ENCODE measurements around the gene JARID2. TPM values are rescaled to one million over a fixed set of nuclear protein-coding genes. Genes with fewer than 3 reads are reported as not detected.

The JARID2 gene
- total RNA-seq, 4 donors from 2014 or later: 10.8 to 31.6 (median 14.3) TPM

DNA sequence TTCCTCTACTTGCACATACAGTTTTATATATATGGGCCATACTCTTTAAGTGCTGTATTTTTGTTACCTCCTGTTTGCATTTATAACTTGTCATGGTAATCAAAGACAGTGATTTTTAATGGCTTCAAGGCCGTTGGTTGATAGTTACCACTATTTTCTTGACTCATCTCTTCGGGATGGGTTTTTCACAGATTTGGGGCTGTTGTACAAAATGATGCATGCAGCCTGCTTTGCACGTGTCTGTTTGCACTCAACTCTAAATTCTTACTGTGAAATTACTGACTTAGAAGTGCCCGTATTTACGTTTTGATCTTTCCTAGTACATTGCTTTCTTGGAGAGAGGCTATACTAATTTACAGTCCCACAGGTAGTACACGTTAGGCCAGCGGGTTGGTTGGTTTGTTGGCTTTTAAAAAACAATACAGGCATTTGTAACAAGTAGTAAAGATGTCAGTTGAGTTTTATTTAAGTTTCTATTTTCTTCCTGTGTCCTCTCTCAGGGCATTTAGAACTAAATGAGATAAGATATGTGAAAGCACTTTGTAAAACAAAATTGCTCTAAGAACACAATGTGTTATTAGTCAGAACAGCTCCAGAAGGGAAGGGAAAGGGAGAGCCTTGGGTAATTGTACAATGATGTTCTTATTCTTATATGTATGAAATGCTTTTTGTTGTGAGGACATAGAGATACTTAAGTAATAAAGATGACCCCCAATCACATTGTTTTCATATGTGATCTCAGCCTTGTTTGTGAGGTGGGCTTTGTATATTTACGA lies 11.7 kb downstream of the JARID2 start:
- no peak for ATAC-seq (ENCODE audit: low FRiP score)
- TF ChIP-seq, protein P1, sequence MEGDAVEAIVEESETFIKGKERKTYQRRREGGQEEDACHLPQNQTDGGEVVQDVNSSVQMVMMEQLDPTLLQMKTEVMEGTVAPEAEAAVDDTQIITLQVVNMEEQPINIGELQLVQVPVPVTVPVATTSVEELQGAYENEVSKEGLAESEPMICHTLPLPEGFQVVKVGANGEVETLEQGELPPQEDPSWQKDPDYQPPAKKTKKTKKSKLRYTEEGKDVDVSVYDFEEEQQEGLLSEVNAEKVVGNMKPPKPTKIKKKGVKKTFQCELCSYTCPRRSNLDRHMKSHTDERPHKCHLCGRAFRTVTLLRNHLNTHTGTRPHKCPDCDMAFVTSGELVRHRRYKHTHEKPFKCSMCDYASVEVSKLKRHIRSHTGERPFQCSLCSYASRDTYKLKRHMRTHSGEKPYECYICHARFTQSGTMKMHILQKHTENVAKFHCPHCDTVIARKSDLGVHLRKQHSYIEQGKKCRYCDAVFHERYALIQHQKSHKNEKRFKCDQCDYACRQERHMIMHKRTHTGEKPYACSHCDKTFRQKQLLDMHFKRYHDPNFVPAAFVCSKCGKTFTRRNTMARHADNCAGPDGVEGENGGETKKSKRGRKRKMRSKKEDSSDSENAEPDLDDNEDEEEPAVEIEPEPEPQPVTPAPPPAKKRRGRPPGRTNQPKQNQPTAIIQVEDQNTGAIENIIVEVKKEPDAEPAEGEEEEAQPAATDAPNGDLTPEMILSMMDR (IDR thresholded peaks at IDR 0.05): no peak
- DNase-seq (ENCODE audit: low spot score): no peak

DNA sequence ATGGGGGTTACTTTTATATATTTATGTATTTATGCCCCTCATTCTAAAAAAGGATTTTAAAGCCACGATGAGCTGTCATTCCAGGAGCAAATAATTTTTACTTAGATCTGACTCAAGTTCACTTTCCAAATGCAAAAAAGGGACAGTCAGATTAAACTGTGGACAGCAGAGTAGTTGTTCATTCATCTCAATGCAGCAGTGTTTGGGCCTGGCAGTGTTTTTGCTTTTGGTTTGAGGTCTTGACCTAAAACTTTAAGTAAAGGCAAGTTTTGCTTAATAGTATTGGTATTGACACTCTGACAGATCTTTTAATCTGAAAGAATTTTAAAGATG lies 13.9 kb downstream of the JARID2 start:
- ATAC-seq (ENCODE audit: low FRiP score) (no peak), DNase-seq (ENCODE audit: low spot score) (no peak)
- TF ChIP-seq, protein P1 (IDR thresholded peaks at IDR 0.05): no peak

DNA sequence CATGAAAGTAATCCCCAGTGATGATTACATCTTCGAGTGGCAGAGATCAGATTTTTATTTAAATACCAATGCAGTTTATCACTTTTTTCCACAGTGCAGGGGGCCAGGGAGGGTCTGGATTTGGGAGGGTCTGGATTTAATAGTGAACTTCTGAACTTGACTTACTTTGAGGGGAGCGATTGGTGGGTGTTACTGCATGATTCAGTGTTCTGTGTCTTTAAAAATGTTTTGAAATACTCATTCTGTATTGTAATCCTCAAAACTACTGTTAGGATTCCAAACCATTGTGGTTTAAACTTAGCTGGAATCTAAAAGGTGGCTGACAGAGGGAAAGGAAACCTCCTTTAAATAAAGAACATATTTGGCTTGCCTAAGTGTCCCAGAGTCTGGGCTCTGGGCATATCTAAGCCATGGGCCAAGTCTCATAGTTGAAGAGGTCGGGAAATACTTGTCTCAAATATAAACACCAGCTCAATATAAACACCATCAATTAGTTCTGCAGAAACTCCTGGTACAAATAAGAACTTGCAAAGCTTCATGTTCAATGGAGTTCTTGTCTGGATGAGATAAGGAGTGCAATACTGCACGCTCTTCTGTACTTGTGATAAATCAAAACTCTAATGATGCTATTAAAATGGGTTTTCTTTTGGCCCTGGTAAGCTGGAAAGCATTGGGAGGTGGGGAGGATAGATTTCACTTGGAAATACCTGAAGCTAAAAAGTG lies 14.4 kb downstream of the JARID2 start:
- TF ChIP-seq, protein P1 (IDR thresholded peaks at IDR 0.05): no peak
- DNase-seq (ENCODE audit: low spot score): no peak
- ATAC-seq (ENCODE audit: low FRiP score): no peak

DNA sequence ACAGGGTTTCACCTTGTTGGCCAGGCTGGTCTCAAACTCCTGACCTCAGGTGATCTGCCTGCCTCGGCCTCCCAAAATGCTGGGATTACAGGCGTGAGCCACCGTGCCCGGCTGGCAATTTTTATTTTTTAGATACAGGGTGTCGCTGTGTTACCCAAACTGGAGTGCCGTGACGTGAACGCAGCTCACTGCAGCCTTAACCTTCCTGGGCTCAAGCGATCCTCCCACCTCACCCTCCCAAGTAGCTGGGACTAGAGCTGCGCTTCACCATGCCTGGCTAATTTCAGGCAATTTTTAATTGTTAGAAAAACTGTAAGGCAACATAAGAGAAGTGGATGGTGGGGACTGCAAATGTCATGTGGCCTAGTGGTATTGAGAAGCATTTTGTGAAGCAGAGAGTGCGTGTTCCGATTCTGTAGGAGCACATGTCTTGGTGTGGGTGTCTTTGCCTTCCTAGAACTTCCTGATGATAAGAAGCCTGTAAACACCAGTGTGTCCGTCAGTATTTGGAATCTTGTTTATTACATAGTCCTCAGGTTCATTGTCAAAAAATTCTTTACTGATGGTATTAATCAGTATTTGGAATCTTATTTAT lies 18.0 kb downstream of the JARID2 start:
- no peak for ATAC-seq (ENCODE audit: low FRiP score)
- TF ChIP-seq, protein P1 (IDR thresholded peaks at IDR 0.05): no peak
- DNase-seq (ENCODE audit: low spot score): no peak

DNA sequence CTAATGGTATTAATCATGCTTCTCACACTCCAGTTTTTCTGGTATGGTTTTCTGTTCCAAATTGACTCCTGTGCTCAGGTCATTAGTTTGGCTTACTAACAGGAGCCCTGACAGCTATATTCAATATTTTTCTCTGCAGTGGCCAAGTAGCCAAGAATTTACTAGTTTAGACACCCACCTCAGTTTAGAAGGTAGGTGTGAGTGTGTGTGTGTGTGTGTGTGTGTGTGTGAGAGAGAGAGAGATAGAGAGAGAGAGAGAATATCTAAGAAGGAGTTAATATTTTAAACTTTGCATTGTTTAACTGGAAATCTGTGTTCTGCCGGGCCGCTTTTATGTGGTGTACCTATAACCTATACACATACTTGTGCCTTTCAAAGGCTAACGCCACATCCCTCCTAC lies 18.5 kb downstream of the JARID2 start:
- ATAC-seq (ENCODE audit: low FRiP score) (no peak), DNase-seq (ENCODE audit: low spot score) (no peak)
- TF ChIP-seq, protein P1 (IDR thresholded peaks at IDR 0.05): no peak

DNA sequence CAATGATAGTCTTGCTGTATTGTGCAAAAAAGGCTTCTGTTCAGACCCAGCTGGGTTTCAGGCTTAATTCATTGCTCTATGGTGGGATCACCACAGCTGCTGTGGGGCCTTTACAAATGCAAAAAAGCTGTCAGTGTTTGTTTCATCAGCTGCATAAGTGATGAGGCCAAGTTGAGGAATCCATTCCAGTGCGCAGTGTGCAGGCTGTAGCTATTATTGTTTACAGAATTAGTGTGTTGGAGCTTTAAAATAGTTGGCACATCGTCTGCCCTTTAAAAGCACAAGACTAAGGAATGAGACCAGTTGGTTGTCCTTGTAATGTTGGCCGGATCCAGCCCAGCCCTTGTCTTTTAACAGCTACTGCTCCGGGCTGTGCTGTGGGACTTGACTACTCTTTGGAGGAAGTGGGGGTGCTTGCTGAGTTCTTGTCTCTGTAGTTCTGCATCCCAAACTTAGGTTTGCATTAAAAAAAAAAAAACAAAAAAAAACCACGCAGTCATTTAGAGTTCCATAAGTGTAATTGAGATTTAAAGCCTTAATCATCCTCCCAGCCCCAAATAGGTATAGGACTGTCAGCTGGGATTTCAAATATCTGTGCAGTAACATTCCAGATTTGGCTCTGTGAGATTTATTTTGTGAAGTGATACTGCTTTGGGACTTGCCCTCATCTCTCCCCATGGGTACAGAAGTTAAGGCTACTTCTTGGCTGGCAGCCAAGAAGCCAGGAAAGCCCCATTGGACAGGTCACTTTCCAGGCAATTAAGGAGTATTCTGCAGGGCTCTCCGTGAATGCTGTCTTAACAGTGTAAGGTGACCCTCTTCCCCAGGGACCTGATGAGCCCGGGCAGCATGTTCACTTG lies 19.3 kb downstream of the JARID2 start:
- DNase-seq (ENCODE audit: low spot score): no peak
- TF ChIP-seq, protein P1 (IDR thresholded peaks at IDR 0.05): no peak
- ATAC-seq (ENCODE audit: low FRiP score): no peak
